NK-92 (cell line): ENCODE data around the gene ZFHX2.

Experiments used
- DNase-seq: peaks from one replicate; lab custom pipeline; 2025; ENCODE audit not compliant: unreplicated experiment; lab: John Stamatoyannopoulos, UW

ZFHX2 gene

GRCh38 chr14:23523229-23524016 lies 28.1 kb downstream of the ZFHX2 start:
- no peak for DNase-seq

GRCh38 chr14:23522643-23523198 lies 28.8 kb downstream of the ZFHX2 start:
- DNase-seq: no peak

- DNase-seq: no peak
Observed at GRCh38 chr14:23521785-23522640, 29.6 kb downstream of the ZFHX2 start.

- DNase-seq: no peak
Observed at GRCh38 chr14:23520899-23521533, 30.5 kb downstream of the ZFHX2 start.

GRCh38 chr14:23518709-23519108 lies 32.9 kb downstream of the ZFHX2 start:
- no peak for DNase-seq

- no peak for DNase-seq
Observed at GRCh38 chr14:23517650-23518326, 33.8 kb downstream of the ZFHX2 start.

GRCh38 chr14:23514644-23514957 lies 37.0 kb downstream of the ZFHX2 start:
- DNase-seq: no peak

- no peak for DNase-seq
Observed at GRCh38 chr14:23513818-23514643, 37.5 kb downstream of the ZFHX2 start.

GRCh38 chr14:23513005-23513817 lies 38.4 kb downstream of the ZFHX2 start:
- no peak for DNase-seq

GRCh38 chr14:23512156-23512555 lies 39.4 kb downstream of the ZFHX2 start:
- DNase-seq: no peak

- DNase-seq: no peak
Observed at GRCh38 chr14:23494223-23494622, 57.3 kb downstream of the ZFHX2 start.

- DNase-seq: no peak
Observed at GRCh38 chr14:23492618-23493272, 58.8 kb downstream of the ZFHX2 start.

GRCh38 chr14:23487216-23487615 lies 64.3 kb downstream of the ZFHX2 start:
- DNase-seq: no peak

- DNase-seq: no peak
Observed at GRCh38 chr14:23486036-23486435, 65.5 kb downstream of the ZFHX2 start.

- no peak for DNase-seq
Observed at GRCh38 chr14:23485326-23485725, 66.2 kb downstream of the ZFHX2 start.

- no peak for DNase-seq
Observed at GRCh38 chr14:23483236-23483854, 68.2 kb downstream of the ZFHX2 start.

GRCh38 chr14:23482823-23483148 lies 68.8 kb downstream of the ZFHX2 start:
- no peak for DNase-seq

- DNase-seq: no peak
Observed at GRCh38 chr14:23481979-23482822, 69.4 kb downstream of the ZFHX2 start.
